Colonic mucosa (tissue), 4 donors: ENCODE data around the gene GNA12. TPM values are rescaled to one million over a fixed set of nuclear protein-coding genes. Genes with fewer than 3 reads are reported as not detected.

ENCODE experiments used
- DNase-seq: peaks from one replicate; pipeline ENCODE4 v3.0.0-alpha.2; 2020
- H3K27ac ChIP-seq: fragments of 200-600 bp; one replicate; pipeline ENCODE4 v1.8.0; 2021
- H3K27me3 ChIP-seq: fragments of 200-600 bp; one replicate; pipeline ENCODE4 v1.8.0; 2021
- H3K36me3 ChIP-seq: fragments of 200-600 bp; one replicate; pipeline ENCODE4 v1.8.0; 2021
- H3K4me1 ChIP-seq: fragments of 200-600 bp; one replicate; pipeline ENCODE4 v1.8.0; 2021; ENCODE audit warnings: mild to moderate bottlenecking
- H3K4me3 ChIP-seq: fragments of 200-600 bp; one replicate; pipeline ENCODE4 v1.8.0; 2021
- H3K9ac ChIP-seq, 2 donors: one replicate each; pipeline ENCODE4 v1.7.0; 2013; ENCODE audit warnings: control low read depth in 2 of 2, low read depth in 2 of 2, low read length in 2 of 2
- H3K9me3 ChIP-seq: fragments of 200-600 bp; one replicate; pipeline ENCODE4 v1.8.0; 2021
- CTCF ChIP-seq: fragments of 200-600 bp; IDR thresholded peaks from one replicate; pipeline ENCODE4 v1.8.0; 2022; ENCODE audit warnings: antibody characterized with exemption, mild to moderate bottlenecking
- intact Hi-C: fragments of 100-400 bp; cut with DNase I; formaldehyde crosslinking; loops from one replicate; pipeline ENCODE4 v1.14.1; 2022
- total RNA-seq, 2 donors: library from RNA; stranded (reverse); fragmentation: NEBNext Ultra II Directional in 1 of 2; extraction: Animal tissue kit (Norgen Biotek cat#: 25700) in 1 of 2; gene quantifications; one replicate each; pipeline ENCODE4 v1.2.1, GENCODE V29; 2021
- donor health status: healthy.
- donor health status: DM: no; HTN: no; CAD: no.
- donor health status: DM: no; HTN: no; CAD: no.

Gene GNA12
- total RNA-seq, 2 donors from 2014 or later, result 19.7 to 24.8 TPM

DNA sequence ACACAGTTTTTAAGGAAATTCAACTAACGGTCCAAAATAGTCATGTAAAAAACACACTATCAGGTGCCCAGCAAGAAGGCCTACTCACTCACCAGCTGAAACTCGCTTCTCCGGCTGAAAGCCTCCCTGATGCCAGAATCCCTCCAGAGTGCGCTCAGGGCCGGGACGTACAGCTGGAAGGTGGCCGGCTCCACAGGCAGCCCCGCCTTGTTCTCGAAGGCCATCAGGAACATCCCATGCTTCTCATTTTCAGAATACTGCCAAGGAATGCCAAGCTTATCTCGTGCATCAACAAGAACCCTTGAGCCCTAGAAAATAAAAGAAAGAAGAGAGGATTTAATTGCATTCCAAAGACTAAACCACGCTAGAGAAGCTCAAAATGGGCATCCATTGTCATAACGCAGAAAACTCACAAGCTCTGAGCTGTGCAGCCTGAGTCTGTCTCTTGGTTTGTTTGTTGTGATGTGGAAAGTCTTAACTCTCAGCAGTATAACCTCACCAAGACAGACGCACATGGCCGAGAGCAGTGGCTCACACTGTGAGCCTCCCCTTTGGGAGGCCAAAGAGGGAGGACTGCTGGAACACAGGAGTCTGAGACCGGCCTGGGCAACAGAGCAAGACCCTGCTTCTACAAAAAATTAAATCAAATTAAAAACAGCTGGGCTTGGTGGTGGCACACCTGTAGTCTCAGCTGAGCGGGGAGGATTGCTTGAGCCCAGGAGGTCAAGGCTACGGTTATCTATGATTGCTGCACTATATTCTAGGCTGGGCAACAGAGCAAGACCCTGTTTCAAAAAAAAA is 49.1 kb downstream of the GNA12 start:
- intact Hi-C loops, result no loop called here
- Histone ChIP-seq H3K9ac (no peak overlapping the region), H3K36me3 (no peaks in the 10 kb centered on the region), H3K4me3 (no peak overlapping the region), H3K9me3 (no peaks in the 10 kb centered on the region), H3K27ac (no peak overlapping the region), H3K4me1 (no peaks in the 10 kb centered on the region), H3K27me3 (no peaks in the 10 kb centered on the region)
- no peak for DNase-seq
- no peak for TF ChIP-seq CTCF

GRCh38 chr7:2792856-2793487 is 51.1 kb downstream of the GNA12 start:
- intact Hi-C loops, result no loop called here
- Histone ChIP-seq H3K9ac (no peak overlapping the region), H3K36me3 (no peaks in the 10 kb centered on the region), H3K4me1 (no peaks in the 10 kb centered on the region), H3K27ac (no peak overlapping the region), H3K27me3 (no peaks in the 10 kb centered on the region), H3K9me3 (no peaks in the 10 kb centered on the region), H3K4me3 (no peak overlapping the region)
- no peak for TF ChIP-seq CTCF
- no peak for DNase-seq

- H3K9me3 ChIP-seq, result no peaks in the 10 kb centered on the region
- H3K27ac ChIP-seq, result no peak overlapping the region
- H3K4me3 ChIP-seq, result no peak overlapping the region
- no peak for TF ChIP-seq CTCF
- no peaks in the 10 kb centered on the region for H3K36me3 ChIP-seq
- intact Hi-C loops, result no loop called here
- DNase-seq, result no peak
- H3K27me3 ChIP-seq, result no peaks in the 10 kb centered on the region
- H3K9ac ChIP-seq, result no peak overlapping the region
- no peaks in the 10 kb centered on the region for H3K4me1 ChIP-seq
Measured at GRCh38 chr7:2792235-2792634, 51.9 kb downstream of the GNA12 start.

- Histone ChIP-seq H3K27ac (no peak overlapping the region), H3K9ac (no peak overlapping the region), H3K4me3 (no peak overlapping the region), H3K27me3 (no peaks in the 10 kb centered on the region), H3K36me3 (no peaks in the 10 kb centered on the region), H3K4me1 (no peaks in the 10 kb centered on the region), H3K9me3 (no peaks in the 10 kb centered on the region)
- no peak for DNase-seq
- no peak for TF ChIP-seq CTCF
- intact Hi-C loops, result no loop called here
Measured at GRCh38 chr7:2791390-2791789, 52.7 kb downstream of the GNA12 start.

DNA sequence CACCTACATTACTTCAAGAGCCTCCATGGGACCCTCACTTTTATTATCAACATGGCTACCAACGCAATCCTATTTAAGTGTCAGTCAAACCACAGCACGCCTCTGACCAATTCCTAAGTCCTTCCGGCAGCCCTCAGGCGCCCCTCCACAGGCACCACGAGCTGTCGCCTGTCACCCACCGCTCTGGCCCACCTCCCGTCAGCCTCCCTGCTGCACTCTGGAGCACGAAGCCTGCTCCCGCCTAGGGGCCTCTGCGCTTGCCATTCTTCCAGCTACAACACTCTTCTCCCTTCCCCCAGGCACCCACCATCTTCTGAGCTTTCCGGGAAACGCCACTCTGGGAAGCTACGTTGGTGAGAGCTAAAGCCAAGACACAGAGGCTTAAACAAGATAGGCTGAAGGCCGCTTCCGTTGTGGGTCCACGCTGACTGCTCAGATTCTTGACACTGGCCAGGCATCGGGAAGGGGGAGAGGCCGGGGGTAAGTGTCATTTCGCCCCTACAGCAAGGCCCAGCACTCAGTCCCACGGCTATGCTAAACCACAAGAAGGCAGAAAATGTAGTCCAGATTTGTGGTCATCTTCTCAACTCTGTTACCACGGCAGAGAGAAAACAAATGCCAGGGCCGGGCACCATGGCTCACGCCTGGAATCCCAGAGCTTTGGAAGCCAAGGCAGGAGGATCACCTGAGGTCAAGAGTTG is 56.7 kb downstream of the GNA12 start:
- intact Hi-C loops, result no loop called here
- DNase-seq, result no peak
- H3K36me3 ChIP-seq, result no peaks in the 10 kb centered on the region

More for the DNA sequence above, 56.7 kb downstream of the GNA12 start:
- no peak overlapping the region for H3K4me3 ChIP-seq
- no peak overlapping the region for H3K9ac ChIP-seq
- H3K4me1 ChIP-seq, result no peaks in the 10 kb centered on the region
- no peak overlapping the region for H3K27ac ChIP-seq
- no peaks in the 10 kb centered on the region for H3K27me3 ChIP-seq
- H3K9me3 ChIP-seq, result no peaks in the 10 kb centered on the region
- TF ChIP-seq CTCF, result no peak
